ENCODE data around the gene GZMM.

GZMM gene

DNA sequence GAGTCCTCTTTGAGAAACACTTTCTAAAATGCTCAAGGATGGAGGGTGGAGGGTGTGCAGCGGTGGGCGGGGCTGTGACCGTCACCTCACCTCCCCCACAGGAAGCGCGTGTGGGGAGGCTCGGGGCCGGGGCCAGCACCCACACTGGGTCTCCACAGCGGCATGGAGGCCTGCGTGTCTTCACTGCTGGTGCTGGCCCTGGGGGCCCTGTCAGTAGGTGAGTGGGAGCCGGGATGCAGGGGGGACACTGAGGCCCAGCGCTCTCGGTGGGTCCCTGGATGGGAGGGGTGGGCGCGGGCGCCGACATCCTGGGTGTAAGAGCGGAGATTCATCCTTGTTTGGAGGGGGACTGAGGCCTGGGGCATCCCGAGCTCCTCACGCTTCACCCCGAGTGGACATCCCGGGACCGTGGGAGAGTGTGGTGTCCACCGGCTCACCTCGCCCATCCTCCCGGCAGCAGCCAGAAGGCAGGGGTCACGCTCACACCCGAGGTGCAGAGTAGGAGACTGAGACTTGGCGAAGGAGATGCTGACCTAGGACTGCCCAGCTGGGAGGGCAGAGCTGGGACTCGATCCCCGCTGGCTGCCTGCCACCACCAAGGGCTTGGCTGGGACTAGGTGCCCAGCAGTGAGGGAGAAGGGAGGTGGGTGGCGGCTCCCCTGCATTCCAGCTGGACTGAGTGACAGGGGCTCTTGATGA, at the start of gene GZMM:
Gene GZMM (plus strand): TSS at position 144 of the 699 bp plus-strand sequence. CDS start 19 bp downstream, at position 163.
- DNase-seq (ENCODE audit: low read depth in 3 of 3, low spot score in 1 of 3): peak; percentile 47 to 58 (median 50)

DNA sequence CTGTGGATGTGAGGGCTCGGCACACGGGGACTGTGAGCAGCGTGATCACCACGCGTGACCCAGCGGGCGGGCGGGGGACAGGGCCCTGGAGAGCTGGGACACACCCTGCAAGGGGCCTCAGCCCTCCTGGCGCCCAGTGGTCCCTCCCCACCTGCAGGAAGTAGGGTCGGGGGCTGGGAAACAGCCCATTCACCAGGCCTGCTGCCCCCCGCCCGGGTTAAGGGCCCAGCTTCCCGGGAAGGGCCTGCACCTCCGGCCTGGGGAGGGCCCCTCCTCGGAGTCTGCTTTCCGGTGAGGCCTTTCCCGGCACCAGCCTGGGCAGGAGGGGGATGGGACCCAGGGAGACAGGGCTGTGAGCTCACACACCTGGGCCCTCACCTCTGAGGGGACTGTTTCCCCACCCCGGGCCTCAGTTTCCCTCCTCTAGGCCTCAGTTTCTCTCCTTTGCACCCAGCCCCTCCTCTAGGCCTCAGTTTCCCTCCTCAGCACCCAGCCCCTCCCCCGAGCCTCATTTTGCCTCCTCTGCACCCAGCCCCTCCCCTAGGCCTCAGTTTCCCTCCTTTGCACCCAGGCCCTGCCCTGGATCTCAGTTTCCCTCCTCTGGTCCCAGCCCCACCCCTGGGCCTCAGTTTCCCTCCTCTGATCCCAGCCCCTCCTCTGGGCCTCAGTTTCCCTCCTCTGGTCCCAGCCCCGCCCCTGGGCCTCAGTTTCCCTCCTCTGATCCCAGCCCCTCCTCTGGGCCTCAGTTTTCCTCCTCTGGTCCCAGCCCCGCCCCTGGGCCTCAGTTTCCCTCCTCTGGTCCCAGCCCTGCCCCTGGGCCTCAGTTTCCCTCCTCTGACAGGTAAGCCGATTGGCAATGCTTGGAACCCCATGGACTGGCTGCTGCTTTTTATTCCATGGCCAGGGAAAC, 49.4 kb upstream of the GZMM start:
- no peak for DNase-seq (ENCODE audit: low read depth in 3 of 3, low spot score in 1 of 3)

- no peak for DNase-seq (ENCODE audit: low read depth in 3 of 3, low spot score in 1 of 3)
Measured at GRCh38 chr19:495081-495401, 48.8 kb upstream of the GZMM start.

DNA sequence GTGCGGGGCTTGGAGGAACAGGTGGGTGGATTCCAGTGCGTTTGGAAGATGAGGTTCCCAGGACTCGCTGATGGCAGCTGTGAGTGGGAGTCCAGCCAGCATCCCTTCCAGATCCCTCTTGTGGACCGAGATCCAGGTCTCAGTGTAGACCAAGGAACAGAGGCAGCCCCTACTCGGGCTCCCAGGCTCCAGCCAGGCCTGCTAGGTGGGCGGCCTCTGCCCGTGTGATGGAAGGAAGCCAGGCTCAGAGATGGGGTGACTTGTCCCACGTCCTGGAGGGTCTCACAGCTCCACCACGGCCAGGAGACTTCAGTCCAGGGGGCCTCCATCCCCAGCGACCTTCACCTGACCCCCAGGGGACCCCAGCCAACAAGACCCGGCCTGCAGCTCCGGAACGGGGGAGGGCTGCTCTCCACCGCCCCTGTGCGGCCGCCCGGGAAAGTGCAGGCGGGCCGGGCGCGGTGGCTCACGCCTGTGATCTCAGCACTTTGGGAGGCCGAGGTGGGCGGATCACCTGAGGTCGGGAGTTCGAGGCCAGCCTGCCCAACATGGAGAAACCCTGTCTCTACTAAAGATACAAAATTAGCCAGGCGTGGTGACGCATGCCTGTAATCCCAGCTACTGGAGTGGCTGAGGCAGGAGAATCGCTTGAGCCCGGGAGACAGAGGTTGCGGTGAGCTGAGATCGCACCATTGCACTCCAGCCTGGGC, 48.3 kb upstream of the GZMM start:
- no peak for DNase-seq (ENCODE audit: low read depth in 3 of 3, low spot score in 1 of 3)

GRCh38 chr19:496112-496665, 47.7 kb upstream of the GZMM start, which contains the start of gene MADCAM1:
Gene MADCAM1 (plus strand): TSS chr19:496486. CDS start chr19:496500, 14 bp downstream.
- no peak for DNase-seq (ENCODE audit: low read depth in 3 of 3, low spot score in 1 of 3)

GRCh38 chr19:496986-497385, 46.9 kb upstream of the GZMM start:
- no peak for DNase-seq (ENCODE audit: low read depth in 3 of 3, low spot score in 1 of 3)

- no peak for DNase-seq (ENCODE audit: low read depth in 3 of 3, low spot score in 1 of 3)
Measured at GRCh38 chr19:497491-497868, 46.4 kb upstream of the GZMM start.

DNA sequence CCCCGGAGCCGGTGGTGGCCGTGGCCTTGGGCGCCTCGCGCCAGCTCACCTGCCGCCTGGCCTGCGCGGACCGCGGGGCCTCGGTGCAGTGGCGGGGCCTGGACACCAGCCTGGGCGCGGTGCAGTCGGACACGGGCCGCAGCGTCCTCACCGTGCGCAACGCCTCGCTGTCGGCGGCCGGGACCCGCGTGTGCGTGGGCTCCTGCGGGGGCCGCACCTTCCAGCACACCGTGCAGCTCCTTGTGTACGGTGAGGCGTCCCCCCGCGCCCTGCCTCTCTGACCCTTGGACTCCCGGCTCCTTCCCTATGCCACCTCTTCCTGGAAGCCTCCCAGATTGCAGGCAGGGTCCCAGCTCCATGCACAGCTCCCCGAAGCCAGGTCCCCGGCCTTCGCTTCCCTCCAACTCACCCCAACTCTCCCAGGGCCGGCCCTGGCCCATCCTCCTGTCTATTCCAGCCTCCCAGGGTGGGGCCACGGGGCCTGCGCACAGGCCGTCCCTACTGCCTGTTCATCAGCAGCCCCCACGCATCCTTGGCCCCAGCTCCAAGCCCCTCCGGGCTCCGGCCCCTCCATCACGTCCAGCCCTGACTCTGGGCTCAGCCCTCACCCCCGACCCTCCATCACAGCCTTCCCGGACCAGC, 45.9 kb upstream of the GZMM start:
- no peak for DNase-seq (ENCODE audit: low read depth in 3 of 3, low spot score in 1 of 3)

DNA sequence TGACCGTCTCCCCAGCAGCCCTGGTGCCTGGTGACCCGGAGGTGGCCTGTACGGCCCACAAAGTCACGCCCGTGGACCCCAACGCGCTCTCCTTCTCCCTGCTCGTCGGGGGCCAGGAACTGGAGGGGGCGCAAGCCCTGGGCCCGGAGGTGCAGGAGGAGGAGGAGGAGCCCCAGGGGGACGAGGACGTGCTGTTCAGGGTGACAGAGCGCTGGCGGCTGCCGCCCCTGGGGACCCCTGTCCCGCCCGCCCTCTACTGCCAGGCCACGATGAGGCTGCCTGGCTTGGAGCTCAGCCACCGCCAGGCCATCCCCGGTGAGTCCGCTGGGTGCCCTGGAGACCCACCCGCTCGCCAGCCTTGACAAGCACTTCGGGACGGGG, 45.4 kb upstream of the GZMM start:
- DNase-seq (ENCODE audit: low read depth in 3 of 3, low spot score in 1 of 3): no peak

- DNase-seq (ENCODE audit: low read depth in 3 of 3, low spot score in 1 of 3): no peak
Measured at GRCh38 chr19:498977-499623, 44.8 kb upstream of the GZMM start.

- no peak for DNase-seq (ENCODE audit: low read depth in 3 of 3, low spot score in 1 of 3)
Measured at GRCh38 chr19:501646-502045, 42.2 kb upstream of the GZMM start.

- DNase-seq (ENCODE audit: low read depth in 3 of 3, low spot score in 1 of 3): no peak
Measured at GRCh38 chr19:504616-505015, 39.2 kb upstream of the GZMM start.

- peak; percentile 76 to 89 (median 82) for DNase-seq (ENCODE audit: low read depth in 3 of 3, low spot score in 1 of 3)
Measured at GRCh38 chr19:506404-507285, 37.2 kb upstream of the GZMM start.

DNA sequence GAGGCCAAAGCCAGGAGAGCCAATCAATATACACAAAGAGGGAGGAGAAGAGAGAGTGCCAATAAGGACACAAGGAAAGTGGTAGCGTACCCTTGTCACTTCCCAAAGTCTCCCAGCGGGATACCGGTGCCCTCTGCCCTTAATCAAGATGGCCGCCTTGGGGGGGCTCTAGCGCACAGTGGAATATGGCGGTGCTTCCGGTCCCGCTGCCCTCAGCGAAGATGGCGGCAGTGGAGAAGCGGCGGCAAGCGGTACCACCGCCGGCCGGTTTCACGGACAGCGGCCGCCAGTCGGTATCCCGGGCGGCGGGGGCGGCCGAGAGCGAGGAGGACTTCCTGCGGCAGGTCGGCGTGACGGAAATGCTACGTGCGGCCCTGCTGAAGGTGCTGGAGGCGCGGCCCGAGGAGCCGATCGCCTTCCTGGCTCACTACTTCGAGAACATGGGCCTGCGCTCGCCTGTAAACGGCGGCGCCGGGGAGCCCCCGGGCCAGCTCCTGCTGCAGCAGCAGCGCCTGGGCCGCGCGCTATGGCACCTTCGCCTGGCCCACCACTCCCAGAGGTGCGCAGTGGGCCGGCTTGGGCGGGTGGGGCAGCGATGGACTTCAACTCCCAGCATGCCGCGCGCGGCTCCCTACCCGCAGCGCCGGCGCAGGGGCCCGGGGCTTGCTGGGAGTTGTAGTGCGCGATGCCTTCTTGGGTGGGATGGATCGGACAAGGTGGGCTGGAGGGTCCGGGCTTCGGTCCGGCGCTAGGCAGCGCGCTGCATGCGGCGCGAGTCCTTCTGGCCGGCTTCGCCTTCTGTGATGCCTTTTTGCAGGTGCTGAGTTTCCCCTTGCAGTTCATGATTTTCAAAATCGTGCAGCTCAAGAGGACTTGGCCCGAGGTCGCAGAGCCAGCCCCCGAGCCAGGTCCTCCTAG, 36.3 kb upstream of the GZMM start, which contains the start of gene TPGS1:
Gene TPGS1 (plus strand): TSS at position 212 of the 918 bp plus-strand sequence. CDS start 10 bp downstream, at position 222.
- DNase-seq (ENCODE audit: low read depth in 3 of 3, low spot score in 1 of 3): peak; percentile 42 to 70 (median 63)

DNA sequence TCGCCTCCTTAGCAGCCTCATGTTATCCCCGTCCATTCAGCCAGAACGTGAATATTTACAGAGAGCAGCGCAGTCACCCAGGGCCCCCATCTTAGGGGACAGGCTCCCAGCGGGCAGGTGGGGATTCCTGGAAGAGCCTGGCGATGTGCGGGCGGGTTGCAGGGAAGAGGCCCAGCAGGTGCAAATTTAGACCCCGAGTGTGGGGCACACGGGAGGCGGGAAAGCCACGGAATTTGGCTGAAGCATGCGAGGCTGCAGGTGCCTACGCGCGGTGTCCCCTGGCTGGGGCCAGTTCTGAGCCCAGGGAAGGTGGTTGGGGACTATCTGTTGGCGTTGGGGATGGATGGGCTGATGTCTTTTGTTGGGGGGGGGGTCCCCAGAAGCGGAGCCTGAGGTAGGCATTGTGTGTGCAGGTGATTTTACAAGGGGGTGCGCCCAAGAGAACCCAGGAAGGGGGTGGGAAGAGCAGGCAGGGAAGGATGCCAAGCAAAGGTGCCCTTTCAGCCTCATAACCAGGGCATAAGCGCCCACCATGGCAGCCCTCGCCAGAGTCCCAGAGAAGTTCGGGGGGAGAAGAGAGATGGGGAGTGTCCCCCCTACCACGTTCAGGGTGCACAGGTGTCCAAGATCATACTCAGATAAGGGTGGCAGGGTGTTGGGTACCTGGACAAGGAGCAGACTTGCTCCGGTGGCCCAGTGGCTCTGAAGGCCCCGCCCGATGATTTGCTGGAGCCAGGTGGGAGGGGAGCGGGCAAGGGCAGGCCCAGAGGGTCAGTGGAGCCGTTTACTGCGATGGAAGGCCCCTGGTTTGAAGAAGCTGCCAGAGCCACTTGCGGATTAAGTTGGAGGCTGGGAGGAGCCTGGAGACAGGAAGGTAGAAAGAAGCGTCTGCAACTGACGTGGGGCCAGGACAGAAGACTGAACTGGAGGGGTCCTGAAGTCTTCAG, 35.4 kb upstream of the GZMM start:
- no peak for DNase-seq (ENCODE audit: low read depth in 3 of 3, low spot score in 1 of 3)

DNA sequence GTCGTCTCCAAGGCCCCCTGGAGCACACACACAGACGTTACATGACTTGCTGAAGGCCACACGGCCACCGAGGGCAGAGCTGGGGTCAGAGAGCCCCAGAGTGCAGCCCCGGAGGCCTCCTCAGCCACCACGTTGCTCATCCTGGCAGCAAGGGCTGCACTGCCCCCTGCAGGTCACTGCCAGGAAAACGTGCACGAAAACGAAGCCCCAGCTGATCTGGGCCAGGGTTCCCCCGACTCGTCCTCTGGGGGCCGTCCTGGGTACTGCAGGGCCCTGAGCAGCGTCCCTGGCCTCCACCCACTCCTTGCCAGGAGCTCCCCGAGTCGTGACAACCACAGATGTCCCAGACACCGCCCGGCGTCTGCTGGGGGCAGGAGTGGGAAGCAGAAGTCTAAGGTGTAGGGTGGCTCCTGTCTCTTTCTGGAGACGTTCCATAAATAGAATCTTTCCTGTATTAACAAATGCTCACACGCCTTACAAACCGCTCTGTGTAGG, 33.2 kb upstream of the GZMM start:
- peak; percentile 81 to 91 (median 84) for DNase-seq (ENCODE audit: low read depth in 3 of 3, low spot score in 1 of 3)
